SK-N-SH (cell line): Measurements from ENCODE around the gene C1orf232.

Source experiments
- FOSL2 ChIP-seq: IDR thresholded peaks from 2 replicates; pipeline ENCODE4 v1.4.0; 2012; ENCODE audit warnings: low read depth, mild to moderate bottlenecking, moderate library complexity, borderline replicate concordance
- TF ChIP-seq, protein P1 (sequence below): fragments of 200-600 bp; sonication (generic); IDR thresholded peaks from 2 replicates; pipeline ENCODE4 v1.6.1; 2017; ENCODE audit warnings: antibody characterized with exemption, mild to moderate bottlenecking, moderate library complexity

DNA sequence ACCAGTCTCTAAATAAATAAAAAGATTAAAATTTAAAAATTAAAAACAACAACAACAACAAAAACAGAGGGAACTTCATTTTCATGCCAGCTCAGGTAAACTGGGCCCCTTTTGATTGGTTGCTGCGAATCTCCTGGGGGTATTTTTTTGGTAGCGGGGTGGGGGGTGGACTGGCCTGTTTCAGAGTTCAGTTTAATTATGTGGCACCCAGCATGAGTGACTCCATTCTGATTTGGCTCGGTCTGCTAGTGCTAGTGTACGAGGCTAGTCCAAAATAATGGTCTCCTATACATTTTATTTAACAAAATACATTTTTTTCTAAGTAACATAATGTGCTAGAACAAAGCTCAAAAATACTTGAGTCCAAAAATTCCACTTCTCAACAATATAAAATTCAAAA lies 39.0 kb downstream of the C1orf232 start:
- TF ChIP-seq, protein P1, sequence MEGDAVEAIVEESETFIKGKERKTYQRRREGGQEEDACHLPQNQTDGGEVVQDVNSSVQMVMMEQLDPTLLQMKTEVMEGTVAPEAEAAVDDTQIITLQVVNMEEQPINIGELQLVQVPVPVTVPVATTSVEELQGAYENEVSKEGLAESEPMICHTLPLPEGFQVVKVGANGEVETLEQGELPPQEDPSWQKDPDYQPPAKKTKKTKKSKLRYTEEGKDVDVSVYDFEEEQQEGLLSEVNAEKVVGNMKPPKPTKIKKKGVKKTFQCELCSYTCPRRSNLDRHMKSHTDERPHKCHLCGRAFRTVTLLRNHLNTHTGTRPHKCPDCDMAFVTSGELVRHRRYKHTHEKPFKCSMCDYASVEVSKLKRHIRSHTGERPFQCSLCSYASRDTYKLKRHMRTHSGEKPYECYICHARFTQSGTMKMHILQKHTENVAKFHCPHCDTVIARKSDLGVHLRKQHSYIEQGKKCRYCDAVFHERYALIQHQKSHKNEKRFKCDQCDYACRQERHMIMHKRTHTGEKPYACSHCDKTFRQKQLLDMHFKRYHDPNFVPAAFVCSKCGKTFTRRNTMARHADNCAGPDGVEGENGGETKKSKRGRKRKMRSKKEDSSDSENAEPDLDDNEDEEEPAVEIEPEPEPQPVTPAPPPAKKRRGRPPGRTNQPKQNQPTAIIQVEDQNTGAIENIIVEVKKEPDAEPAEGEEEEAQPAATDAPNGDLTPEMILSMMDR = no peak
- TF ChIP-seq FOSL2 = no peak
